ENCODE data around the gene NELL2. TPM values are rescaled to one million over a fixed set of nuclear protein-coding genes. Genes with fewer than 3 reads are reported as not detected.

NELL2 gene
- total RNA-seq, 1 donor from 2014 or later, result 1.0 TPM

DNA sequence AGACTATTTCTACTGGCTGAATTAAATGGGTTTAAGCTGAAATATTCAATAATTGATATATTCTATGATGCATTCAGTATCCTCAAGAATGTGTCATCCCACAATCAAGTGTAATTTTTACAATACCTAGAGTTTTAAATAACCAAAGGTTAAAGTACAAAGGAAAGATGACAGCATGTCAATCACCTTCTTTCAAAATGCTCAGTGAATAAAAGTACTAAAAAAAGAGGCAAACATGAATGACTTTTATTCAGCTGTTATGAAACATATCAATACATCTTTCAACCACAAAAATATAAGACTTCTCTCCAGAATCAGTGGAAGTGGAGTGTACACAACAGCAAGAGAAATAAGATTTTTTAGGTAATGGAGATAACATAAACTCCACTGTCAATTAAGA, 72.0 kb downstream of the NELL2 start:
- Mint-ChIP-seq H3K4me3 (ENCODE audit: unreplicated experiment) (no peak overlapping the region), H3K4me1 (ENCODE audit: low read depth, unreplicated experiment) (no peaks in the 10 kb centered on the region), H3K9me3 (ENCODE audit: unreplicated experiment) (no peaks in the 10 kb centered on the region), H3K27me3 (ENCODE audit: low read depth, unreplicated experiment) (no peaks in the 10 kb centered on the region), H3K36me3 (ENCODE audit: low read depth, unreplicated experiment) (no peaks in the 10 kb centered on the region), H3K27ac (ENCODE audit: unreplicated experiment) (no peak overlapping the region)
- H3K4me2 ChIP-seq (ENCODE audit: low read length), result no peak overlapping the region
- H3K27ac ChIP-seq (ENCODE audit: low read depth, low read length), result no peak overlapping the region
- no peaks in the 10 kb centered on the region for H3K79me2 ChIP-seq (ENCODE audit: insufficient read depth, low read length)
- H2AFZ ChIP-seq (ENCODE audit: low read depth, low read length), result no peak overlapping the region
- H4K20me1 ChIP-seq (ENCODE audit: insufficient read depth, low read length), result no peaks in the 10 kb centered on the region
- no peaks in the 10 kb centered on the region for H3K9me3 ChIP-seq (ENCODE audit: insufficient read depth, low read depth, low read length)
- TF ChIP-seq, protein P1, sequence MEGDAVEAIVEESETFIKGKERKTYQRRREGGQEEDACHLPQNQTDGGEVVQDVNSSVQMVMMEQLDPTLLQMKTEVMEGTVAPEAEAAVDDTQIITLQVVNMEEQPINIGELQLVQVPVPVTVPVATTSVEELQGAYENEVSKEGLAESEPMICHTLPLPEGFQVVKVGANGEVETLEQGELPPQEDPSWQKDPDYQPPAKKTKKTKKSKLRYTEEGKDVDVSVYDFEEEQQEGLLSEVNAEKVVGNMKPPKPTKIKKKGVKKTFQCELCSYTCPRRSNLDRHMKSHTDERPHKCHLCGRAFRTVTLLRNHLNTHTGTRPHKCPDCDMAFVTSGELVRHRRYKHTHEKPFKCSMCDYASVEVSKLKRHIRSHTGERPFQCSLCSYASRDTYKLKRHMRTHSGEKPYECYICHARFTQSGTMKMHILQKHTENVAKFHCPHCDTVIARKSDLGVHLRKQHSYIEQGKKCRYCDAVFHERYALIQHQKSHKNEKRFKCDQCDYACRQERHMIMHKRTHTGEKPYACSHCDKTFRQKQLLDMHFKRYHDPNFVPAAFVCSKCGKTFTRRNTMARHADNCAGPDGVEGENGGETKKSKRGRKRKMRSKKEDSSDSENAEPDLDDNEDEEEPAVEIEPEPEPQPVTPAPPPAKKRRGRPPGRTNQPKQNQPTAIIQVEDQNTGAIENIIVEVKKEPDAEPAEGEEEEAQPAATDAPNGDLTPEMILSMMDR (IDR thresholded peaks at IDR 0.05; ENCODE audit: insufficient read depth, low read depth, low read length), result no peak
- no peak overlapping the region for H3K4me3 ChIP-seq (ENCODE audit: insufficient read depth, low read depth, low read length)
- no peaks in the 10 kb centered on the region for H3K4me1 ChIP-seq (ENCODE audit: insufficient read depth, low read length)
- no peak for FAIRE-seq
- no peaks in the 10 kb centered on the region for H3K27me3 ChIP-seq (ENCODE audit: insufficient read depth, low read length)
- DNase-seq (ENCODE audit: low read depth), result no peak
- no peak overlapping the region for H3K9ac ChIP-seq (ENCODE audit: low read length)
- no peaks in the 10 kb centered on the region for H3K36me3 ChIP-seq (ENCODE audit: insufficient read depth, low read length)

GRCh38 chr12:44795970-44796369, 80.1 kb downstream of the NELL2 start:
- DNase-seq (ENCODE audit: low read depth), result no peak
- no peaks in the 10 kb centered on the region for H3K9me3 ChIP-seq (ENCODE audit: insufficient read depth, low read depth, low read length)
- H3K27me3 ChIP-seq (ENCODE audit: insufficient read depth, low read length), result no peaks in the 10 kb centered on the region
- no peak for FAIRE-seq
- Mint-ChIP-seq H3K4me1 (ENCODE audit: low read depth, unreplicated experiment) (no peaks in the 10 kb centered on the region), H3K27ac (ENCODE audit: unreplicated experiment) (no peak overlapping the region), H3K27me3 (ENCODE audit: low read depth, unreplicated experiment) (no peaks in the 10 kb centered on the region), H3K4me3 (ENCODE audit: unreplicated experiment) (no peak overlapping the region), H3K36me3 (ENCODE audit: low read depth, unreplicated experiment) (no peaks in the 10 kb centered on the region), H3K9me3 (ENCODE audit: unreplicated experiment) (no peaks in the 10 kb centered on the region)
- no peak overlapping the region for H3K27ac ChIP-seq (ENCODE audit: low read depth, low read length)
- no peak overlapping the region for H3K4me3 ChIP-seq (ENCODE audit: insufficient read depth, low read depth, low read length)
- H3K79me2 ChIP-seq (ENCODE audit: insufficient read depth, low read length), result no peaks in the 10 kb centered on the region
- TF ChIP-seq, protein P1 (IDR thresholded peaks at IDR 0.05; ENCODE audit: insufficient read depth, low read depth, low read length), result no peak
- TF ChIP-seq EZH2 (IDR thresholded peaks at IDR 0.05; ENCODE audit: insufficient read depth, low read length), result no peak
- no peaks in the 10 kb centered on the region for H3K36me3 ChIP-seq (ENCODE audit: insufficient read depth, low read length)
- no peaks in the 10 kb centered on the region for H3K4me1 ChIP-seq (ENCODE audit: insufficient read depth, low read length)
- no peak overlapping the region for H3K4me2 ChIP-seq (ENCODE audit: low read length)
- no peaks in the 10 kb centered on the region for H4K20me1 ChIP-seq (ENCODE audit: insufficient read depth, low read length)
- H3K9ac ChIP-seq (ENCODE audit: low read length), result no peak overlapping the region
- no peak overlapping the region for H2AFZ ChIP-seq (ENCODE audit: low read depth, low read length)

- H3K27ac ChIP-seq (ENCODE audit: low read depth, low read length), result no peak overlapping the region
- no peak overlapping the region for H3K4me3 Mint-ChIP-seq (ENCODE audit: unreplicated experiment)
- H3K4me3 ChIP-seq (ENCODE audit: insufficient read depth, low read depth, low read length), result no peak overlapping the region
- H3K36me3 Mint-ChIP-seq (ENCODE audit: low read depth, unreplicated experiment), result no peaks in the 10 kb centered on the region
- DNase-seq (ENCODE audit: low read depth) (no peak), FAIRE-seq (no peak)
- no peaks in the 10 kb centered on the region for H3K4me1 ChIP-seq (ENCODE audit: insufficient read depth, low read length)
- no peak overlapping the region for H3K27ac Mint-ChIP-seq (ENCODE audit: unreplicated experiment)
- no peaks in the 10 kb centered on the region for H3K79me2 ChIP-seq (ENCODE audit: insufficient read depth, low read length)
- H3K36me3 ChIP-seq (ENCODE audit: insufficient read depth, low read length), result no peaks in the 10 kb centered on the region
- no peak overlapping the region for H2AFZ ChIP-seq (ENCODE audit: low read depth, low read length)
- H3K4me1 Mint-ChIP-seq (ENCODE audit: low read depth, unreplicated experiment), result no peaks in the 10 kb centered on the region
- no peaks in the 10 kb centered on the region for H3K9me3 ChIP-seq (ENCODE audit: insufficient read depth, low read depth, low read length)
- H3K27me3 ChIP-seq (ENCODE audit: insufficient read depth, low read length), result no peaks in the 10 kb centered on the region
- H3K4me2 ChIP-seq (ENCODE audit: low read length), result no peak overlapping the region
- H3K27me3 Mint-ChIP-seq (ENCODE audit: low read depth, unreplicated experiment), result no peaks in the 10 kb centered on the region
- no peaks in the 10 kb centered on the region for H3K9me3 Mint-ChIP-seq (ENCODE audit: unreplicated experiment)
- no peak overlapping the region for H3K9ac ChIP-seq (ENCODE audit: low read length)
- no peak for TF ChIP-seq EZH2 (IDR thresholded peaks at IDR 0.05; ENCODE audit: insufficient read depth, low read length)
- TF ChIP-seq, protein P1 (IDR thresholded peaks at IDR 0.05; ENCODE audit: insufficient read depth, low read depth, low read length), result no peak
- no peaks in the 10 kb centered on the region for H4K20me1 ChIP-seq (ENCODE audit: insufficient read depth, low read length)
Observed at GRCh38 chr12:44788731-44789130, 87.4 kb downstream of the NELL2 start.

All from astrocyte (in vitro differentiated cells and primary cell).